HEK293 (cell line): Measurements from ENCODE around the gene ATOH1.

ENCODE experiments used
- CTCF ChIA-PET: fragments of 350-600 bp; formaldehyde crosslinking; extraction: SDS; loops from one replicate; lab custom pipeline; 2021; ENCODE audit warnings: antibody characterized with exemption; lab: Yijun Ruan, JAX
- POLR2A ChIA-PET: fragments of 300-600 bp; formaldehyde crosslinking; extraction: SDS; loops from one replicate; lab custom pipeline; 2020; ENCODE audit warnings: antibody characterized with exemption, inconsistent platforms; lab: Yijun Ruan, JAX
- H3K27ac ChIP-seq: fragments of 200-500 bp; sonication (Bioruptor generic); 2 replicates; pipeline ENCODE4 v1.5.1; 2014; ENCODE audit warnings: low read depth, low read length, control low read depth, inconsistent platforms; ENCODE audit errors: extremely low read depth
- H3K36me3 ChIP-seq, 2 experiments: fragments of 200-500 bp in 1 of 2; sonication (Bioruptor generic) in 1 of 2; 1 replicate in 1 of 2; 2 replicates in 1 of 2; pipeline ENCODE4 v1.5.1; 2014 to 2017; ENCODE audit warnings: inconsistent platforms in 2 of 2, low read length in 2 of 2; ENCODE audit not compliant: control insufficient read depth in 2 of 2, insufficient read depth in 1 of 2
- H3K4me1 ChIP-seq: fragments of 200-500 bp; sonication (Bioruptor generic); 2 replicates; pipeline ENCODE4 v1.5.1; 2014; ENCODE audit warnings: mild to moderate bottlenecking, low read length, inconsistent platforms; ENCODE audit not compliant: control insufficient read depth, insufficient read depth
- H3K4me3 ChIP-seq: 2 replicates; pipeline ENCODE4 v1.5.1; 2011; ENCODE audit warnings: low read depth, mild to moderate bottlenecking, control low read depth, low read length, moderate library complexity
- H3K9me3 ChIP-seq: fragments of 200-500 bp; sonication (Bioruptor generic); 2 replicates; pipeline ENCODE4 v1.5.1; 2014; ENCODE audit warnings: low read depth, low read length, inconsistent platforms; ENCODE audit not compliant: control insufficient read depth, insufficient read depth
- KLF10 ChIP-seq: fragments of 450-650 bp; IDR thresholded peaks from 2 replicates; pipeline ENCODE4 v1.5.1; 2018; ENCODE audit warnings: missing biosample characterization, mild to moderate bottlenecking, missing genetic modification characterization
- KLF16 ChIP-seq: fragments of 450-650 bp; formaldehyde crosslinking; IDR thresholded peaks from 2 replicates; pipeline ENCODE4 v1.5.1; 2017; ENCODE audit warnings: missing biosample characterization, missing genetic modification characterization
- MEIS1 ChIP-seq: sonication (generic); formaldehyde crosslinking; IDR thresholded peaks from 2 replicates; pipeline ENCODE4 v1.8.1; 2022; ENCODE audit warnings: missing genetic modification reagents, mild to moderate bottlenecking, borderline replicate concordance
- ZBTB48 ChIP-seq: fragments of 450-650 bp; formaldehyde crosslinking; IDR thresholded peaks from 2 replicates; pipeline ENCODE4 v1.5.1; 2016; ENCODE audit warnings: missing biosample characterization, missing genetic modification characterization
- ZFP3 ChIP-seq: fragments of 450-650 bp; formaldehyde crosslinking; IDR thresholded peaks from 2 replicates; pipeline ENCODE4 v1.5.1; 2016; ENCODE audit warnings: low read depth, missing biosample characterization, missing genetic modification characterization
- ZNF114 ChIP-seq: fragments of 450-650 bp; formaldehyde crosslinking; IDR thresholded peaks from 2 replicates; pipeline ENCODE4 v1.5.0; 2017; ENCODE audit warnings: missing biosample characterization, missing genetic modification characterization
- ZNF146 ChIP-seq: fragments of 450-650 bp; formaldehyde crosslinking; IDR thresholded peaks from 2 replicates; pipeline ENCODE4 v1.5.1; 2016; ENCODE audit warnings: missing biosample characterization, missing genetic modification characterization
- ZNF155 ChIP-seq: fragments of 450-650 bp; formaldehyde crosslinking; IDR thresholded peaks from 2 replicates; pipeline ENCODE4 v1.5.1; 2016; ENCODE audit warnings: missing biosample characterization, missing genetic modification characterization
- ZNF302 ChIP-seq: fragments of 450-650 bp; formaldehyde crosslinking; IDR thresholded peaks from 2 replicates; pipeline ENCODE4 v1.5.1; 2016; ENCODE audit warnings: missing biosample characterization, missing genetic modification characterization, low read depth
- ZNF426 ChIP-seq: fragments of 450-650 bp; formaldehyde crosslinking; IDR thresholded peaks from 2 replicates; pipeline ENCODE4 v1.5.1; 2017; ENCODE audit warnings: missing biosample characterization, missing genetic modification characterization, mild to moderate bottlenecking, inconsistent platforms, moderate library complexity
- ZNF473 ChIP-seq: fragments of 450-650 bp; formaldehyde crosslinking; IDR thresholded peaks from 2 replicates; pipeline ENCODE4 v1.5.1; 2017; ENCODE audit warnings: missing biosample characterization, missing genetic modification characterization
- ZNF555 ChIP-seq: fragments of 450-650 bp; formaldehyde crosslinking; conservative IDR thresholded peaks from 2 replicates; pipeline ENCODE4 v1.5.1; 2017; ENCODE audit warnings: missing biosample characterization, mild to moderate bottlenecking, missing genetic modification characterization, inconsistent platforms
- ZNF558 ChIP-seq: fragments of 450-650 bp; formaldehyde crosslinking; IDR thresholded peaks from 2 replicates; pipeline ENCODE4 v1.5.1; 2016; ENCODE audit warnings: missing biosample characterization, missing genetic modification characterization
- ZNF571 ChIP-seq: fragments of 450-650 bp; formaldehyde crosslinking; IDR thresholded peaks from 2 replicates; pipeline ENCODE4 v1.5.0; 2017; ENCODE audit warnings: missing biosample characterization, missing genetic modification characterization
- ZNF610 ChIP-seq: fragments of 450-650 bp; formaldehyde crosslinking; IDR thresholded peaks from 2 replicates; pipeline ENCODE4 v1.5.1; 2016; ENCODE audit warnings: missing biosample characterization, missing genetic modification characterization, borderline replicate concordance
- ZNF621 ChIP-seq: fragments of 450-650 bp; formaldehyde crosslinking; IDR thresholded peaks from 2 replicates; pipeline ENCODE4 v1.5.1; 2017; ENCODE audit warnings: missing biosample characterization, missing genetic modification characterization
- ZNF626 ChIP-seq: fragments of 450-650 bp; sonication (Bioruptor Pico); formaldehyde crosslinking; IDR thresholded peaks from 2 replicates; pipeline ENCODE4 v1.5.1; 2018; ENCODE audit warnings: missing biosample characterization, missing genetic modification characterization, inconsistent platforms
- ZNF629 ChIP-seq: fragments of 450-650 bp; formaldehyde crosslinking; IDR thresholded peaks from 2 replicates; pipeline ENCODE4 v1.5.1; 2017; ENCODE audit warnings: missing biosample characterization, missing genetic modification characterization
- ZSCAN30 ChIP-seq: fragments of 450-650 bp; IDR thresholded peaks from 2 replicates; pipeline ENCODE4 v1.5.1; 2018; ENCODE audit warnings: missing biosample characterization, mild to moderate bottlenecking, missing genetic modification characterization, moderate library complexity
- ZXDB ChIP-seq: fragments of 450-650 bp; formaldehyde crosslinking; IDR thresholded peaks from 2 replicates; pipeline ENCODE4 v1.5.1; 2016; ENCODE audit warnings: missing biosample characterization, missing genetic modification characterization
- TF ChIP-seq, protein P1 (sequence below): fragments of 450-650 bp; formaldehyde crosslinking; IDR thresholded peaks from 2 replicates; pipeline ENCODE4 v1.5.1; 2016; ENCODE audit warnings: missing biosample characterization, missing genetic modification characterization
- TF ChIP-seq, protein P2 (sequence below): fragments of 450-650 bp; formaldehyde crosslinking; IDR thresholded peaks from 2 replicates; pipeline ENCODE4 v1.5.1; 2016; ENCODE audit warnings: missing biosample characterization, missing genetic modification characterization
- TF ChIP-seq, protein P3 (sequence below): fragments of 450-650 bp; formaldehyde crosslinking; IDR thresholded peaks from 2 replicates; pipeline ENCODE4 v1.5.1; 2016; ENCODE audit warnings: missing biosample characterization, missing genetic modification characterization
- TF ChIP-seq, protein P4 (sequence below): fragments of 450-650 bp; formaldehyde crosslinking; IDR thresholded peaks from 2 replicates; pipeline ENCODE4 v1.5.1; 2016; ENCODE audit warnings: missing biosample characterization, missing genetic modification characterization

ATOH1 gene

DNA sequence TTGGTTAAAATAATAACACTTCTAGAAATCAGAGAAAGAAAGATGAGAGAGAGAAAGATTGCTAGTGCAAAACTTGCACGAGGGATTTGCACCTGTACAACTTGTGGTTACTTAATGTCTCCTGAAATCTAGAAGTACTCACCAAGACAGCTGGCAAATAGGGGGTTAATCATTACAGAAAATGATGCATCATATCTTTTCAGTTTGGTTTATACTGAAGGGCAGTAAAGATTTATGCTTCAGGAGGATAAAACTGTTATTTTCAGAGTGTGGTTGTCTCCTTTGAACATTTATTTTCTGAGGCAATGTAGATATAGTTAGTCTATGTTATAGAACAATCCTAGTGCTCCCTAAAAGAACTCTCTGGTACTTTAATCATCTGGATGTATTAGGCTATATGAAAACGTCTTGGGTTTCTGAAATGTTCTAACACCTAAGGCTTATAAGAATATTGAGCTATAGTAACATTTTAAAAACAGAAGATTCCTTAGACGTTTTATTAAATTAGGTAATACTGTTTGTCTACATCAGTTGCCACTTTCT lies 13.3 kb downstream of the ATOH1 start (continued):
- TF ChIP-seq ZBTB48 (tag by site-specific recombination) = no peak

DNA sequence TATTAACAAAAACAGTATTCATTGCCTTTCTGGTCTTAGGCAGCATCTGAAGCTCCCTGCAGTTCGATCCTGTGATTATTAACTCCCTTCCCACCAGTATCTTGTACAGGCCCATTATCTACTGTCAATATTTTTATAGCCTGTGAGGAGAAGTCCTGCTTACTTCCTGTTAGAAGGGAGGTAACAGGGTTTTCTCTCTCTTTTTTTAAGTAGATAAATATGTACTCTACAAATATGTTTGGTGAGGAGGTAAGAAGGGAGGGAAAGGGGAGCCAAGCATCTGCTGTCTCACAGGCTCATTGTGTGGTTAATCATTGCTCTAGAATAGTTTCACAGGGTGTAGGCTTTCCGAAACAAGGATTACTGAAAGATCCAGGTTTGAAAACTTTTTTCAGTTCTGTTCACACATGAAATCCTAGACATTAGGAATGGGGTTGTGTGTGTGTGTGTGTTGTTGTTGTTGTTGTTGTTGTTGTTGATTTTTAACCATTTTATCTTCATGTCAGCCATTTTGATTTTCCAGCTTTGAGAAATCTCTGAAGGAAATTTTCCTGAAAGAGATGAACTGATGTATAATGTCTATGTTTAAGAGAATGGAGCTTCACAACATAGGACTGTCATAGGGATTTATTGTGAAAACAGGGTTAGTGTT lies 14.2 kb downstream of the ATOH1 start:
- no peak overlapping the region for H3K27ac ChIP-seq
- TF ChIP-seq, protein P1, sequence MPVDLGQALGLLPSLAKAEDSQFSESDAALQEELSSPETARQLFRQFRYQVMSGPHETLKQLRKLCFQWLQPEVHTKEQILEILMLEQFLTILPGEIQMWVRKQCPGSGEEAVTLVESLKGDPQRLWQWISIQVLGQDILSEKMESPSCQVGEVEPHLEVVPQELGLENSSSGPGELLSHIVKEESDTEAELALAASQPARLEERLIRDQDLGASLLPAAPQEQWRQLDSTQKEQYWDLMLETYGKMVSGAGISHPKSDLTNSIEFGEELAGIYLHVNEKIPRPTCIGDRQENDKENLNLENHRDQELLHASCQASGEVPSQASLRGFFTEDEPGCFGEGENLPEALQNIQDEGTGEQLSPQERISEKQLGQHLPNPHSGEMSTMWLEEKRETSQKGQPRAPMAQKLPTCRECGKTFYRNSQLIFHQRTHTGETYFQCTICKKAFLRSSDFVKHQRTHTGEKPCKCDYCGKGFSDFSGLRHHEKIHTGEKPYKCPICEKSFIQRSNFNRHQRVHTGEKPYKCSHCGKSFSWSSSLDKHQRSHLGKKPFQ (tag by site-specific recombination) = no peak
- no peak for TF ChIP-seq ZNF558 (tag by site-specific recombination)
- no peak for TF ChIP-seq ZNF473
- no peak for TF ChIP-seq ZNF626 (tag by site-specific recombination)
- TF ChIP-seq ZNF146 (tag by site-specific recombination) = no peak
- TF ChIP-seq ZNF571 = no peak
- no peak for TF ChIP-seq ZNF155 (tag by site-specific recombination)
- no peak for TF ChIP-seq MEIS1 (CRISPR knock-in tag)
- H3K4me3 ChIP-seq = no peak overlapping the region
- H3K9me3 ChIP-seq = no peaks in the 10 kb centered on the region
- H3K36me3 ChIP-seq = no peaks in the 10 kb centered on the region
- ChIA-PET POLR2A (no interaction called here), CTCF (interaction anchor here (0.7 kb wide), 1 partner anchor 9 kb away, joined by 3 read pairs; no protein-coding TSS in a partner anchor)
- H3K4me1 ChIP-seq = no peaks in the 10 kb centered on the region

DNA sequence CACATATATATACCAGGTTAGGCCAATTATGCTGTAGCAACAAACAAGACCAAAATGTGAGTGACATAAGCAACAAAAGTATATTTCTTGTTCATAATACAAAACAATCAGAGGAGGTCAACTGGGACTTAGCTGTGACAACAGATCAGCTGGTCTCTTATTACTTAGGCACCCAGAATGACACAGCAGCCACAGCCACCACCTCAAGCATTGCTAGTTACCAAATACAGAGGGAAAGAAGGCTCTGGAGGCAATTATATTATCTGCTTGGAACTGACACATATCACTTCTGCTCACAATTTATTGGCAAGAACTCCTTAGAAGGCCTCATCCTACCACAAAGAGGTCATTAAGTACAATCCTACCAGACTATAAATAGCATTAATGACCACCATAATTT lies 15.2 kb downstream of the ATOH1 start:
- CTCF ChIA-PET = no interaction called here
- POLR2A ChIA-PET = no interaction called here

DNA sequence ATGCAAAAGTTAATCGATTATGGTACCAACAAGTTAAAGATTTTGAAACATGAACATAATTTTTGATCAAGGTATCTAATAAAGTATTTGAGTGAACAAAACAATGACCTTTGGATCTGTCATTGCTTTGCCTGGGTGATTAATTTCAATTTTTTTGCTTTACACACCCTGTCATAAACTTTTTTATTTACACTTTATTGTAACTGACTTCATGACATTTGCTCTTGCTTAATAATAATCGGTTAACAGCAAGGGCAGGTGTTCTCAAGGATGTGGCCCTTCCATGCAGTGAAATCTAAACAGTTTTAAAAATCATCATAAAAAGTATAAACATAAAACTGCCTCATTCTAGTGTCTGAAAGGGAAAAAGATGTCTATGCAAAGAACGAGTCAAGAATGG lies 24.1 kb downstream of the ATOH1 start:
- CTCF ChIA-PET = no interaction called here
- Histone ChIP-seq H3K9me3 (no peaks in the 10 kb centered on the region), H3K4me3 (no peak overlapping the region), H3K36me3 (no peaks in the 10 kb centered on the region), H3K27ac (no peak overlapping the region), H3K4me1 (no peaks in the 10 kb centered on the region)
- POLR2A ChIA-PET = no interaction called here
- no peak for TF ChIP-seq ZNF629 (tag by site-specific recombination)
- no peak for TF ChIP-seq KLF10
- no peak for TF ChIP-seq ZNF302 (tag by site-specific recombination)
- no peak for TF ChIP-seq ZNF621 (tag by site-specific recombination)
- no peak for TF ChIP-seq ZNF610 (tag by site-specific recombination)
- TF ChIP-seq ZFP3 (tag by site-specific recombination) = no peak
- no peak for TF ChIP-seq KLF16 (tag by site-specific recombination)
- TF ChIP-seq, protein P2, sequence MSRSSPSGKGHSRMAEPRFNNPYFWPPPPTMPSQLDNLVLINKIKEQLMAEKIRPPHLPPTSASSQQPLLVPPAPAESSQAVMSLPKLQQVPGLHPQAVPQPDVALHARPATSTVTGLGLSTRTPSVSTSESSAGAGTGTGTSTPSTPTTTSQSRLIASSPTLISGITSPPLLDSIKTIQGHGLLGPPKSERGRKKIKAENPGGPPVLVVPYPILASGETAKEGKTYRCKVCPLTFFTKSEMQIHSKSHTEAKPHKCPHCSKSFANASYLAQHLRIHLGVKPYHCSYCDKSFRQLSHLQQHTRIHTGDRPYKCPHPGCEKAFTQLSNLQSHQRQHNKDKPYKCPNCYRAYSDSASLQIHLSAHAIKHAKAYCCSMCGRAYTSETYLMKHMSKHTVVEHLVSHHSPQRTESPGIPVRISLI = no peak
- TF ChIP-seq, protein P3, sequence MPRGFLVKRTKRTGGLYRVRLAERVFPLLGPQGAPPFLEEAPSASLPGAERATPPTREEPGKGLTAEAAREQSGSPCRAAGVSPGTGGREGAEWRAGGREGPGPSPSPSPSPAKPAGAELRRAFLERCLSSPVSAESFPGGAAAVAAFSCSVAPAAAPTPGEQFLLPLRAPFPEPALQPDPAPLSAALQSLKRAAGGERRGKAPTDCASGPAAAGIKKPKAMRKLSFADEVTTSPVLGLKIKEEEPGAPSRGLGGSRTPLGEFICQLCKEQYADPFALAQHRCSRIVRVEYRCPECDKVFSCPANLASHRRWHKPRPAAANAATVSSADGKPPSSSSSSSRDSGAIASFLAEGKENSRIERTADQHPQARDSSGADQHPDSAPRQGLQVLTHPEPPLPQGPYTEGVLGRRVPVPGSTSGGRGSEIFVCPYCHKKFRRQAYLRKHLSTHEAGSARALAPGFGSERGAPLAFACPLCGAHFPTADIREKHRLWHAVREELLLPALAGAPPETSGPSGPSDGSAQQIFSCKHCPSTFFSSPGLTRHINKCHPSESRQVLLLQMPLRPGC = no peak
- TF ChIP-seq ZNF555 (tag by site-specific recombination) = no peak

More for the DNA sequence above, 15.2 kb downstream of the ATOH1 start:
- Histone ChIP-seq H3K4me3 (no peak overlapping the region), H3K27ac (no peak overlapping the region), H3K4me1 (no peaks in the 10 kb centered on the region)
- no peak for TF ChIP-seq ZXDB
- TF ChIP-seq ZNF426 = no peak
- TF ChIP-seq ZNF114 (tag by site-specific recombination) = no peak
- TF ChIP-seq, protein P4, sequence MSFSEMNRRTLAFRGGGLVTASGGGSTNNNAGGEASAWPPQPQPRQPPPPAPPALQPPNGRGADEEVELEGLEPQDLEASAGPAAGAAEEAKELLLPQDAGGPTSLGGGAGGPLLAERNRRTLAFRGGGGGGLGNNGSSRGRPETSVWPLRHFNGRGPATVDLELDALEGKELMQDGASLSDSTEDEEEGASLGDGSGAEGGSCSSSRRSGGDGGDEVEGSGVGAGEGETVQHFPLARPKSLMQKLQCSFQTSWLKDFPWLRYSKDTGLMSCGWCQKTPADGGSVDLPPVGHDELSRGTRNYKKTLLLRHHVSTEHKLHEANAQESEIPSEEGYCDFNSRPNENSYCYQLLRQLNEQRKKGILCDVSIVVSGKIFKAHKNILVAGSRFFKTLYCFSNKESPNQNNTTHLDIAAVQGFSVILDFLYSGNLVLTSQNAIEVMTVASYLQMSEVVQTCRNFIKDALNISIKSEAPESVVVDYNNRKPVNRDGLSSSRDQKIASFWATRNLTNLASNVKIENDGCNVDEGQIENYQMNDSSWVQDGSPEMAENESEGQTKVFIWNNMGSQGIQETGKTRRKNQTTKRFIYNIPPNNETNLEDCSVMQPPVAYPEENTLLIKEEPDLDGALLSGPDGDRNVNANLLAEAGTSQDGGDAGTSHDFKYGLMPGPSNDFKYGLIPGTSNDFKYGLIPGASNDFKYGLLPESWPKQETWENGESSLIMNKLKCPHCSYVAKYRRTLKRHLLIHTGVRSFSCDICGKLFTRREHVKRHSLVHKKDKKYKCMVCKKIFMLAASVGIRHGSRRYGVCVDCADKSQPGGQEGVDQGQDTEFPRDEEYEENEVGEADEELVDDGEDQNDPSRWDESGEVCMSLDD (tag by site-specific recombination) = no peak
- no peak for TF ChIP-seq ZSCAN30 (tag by site-specific recombination)
- TF ChIP-seq, all 188 proteins: peak for 0
- no peaks in the 10 kb centered on the region for H3K9me3 ChIP-seq
- no peaks in the 10 kb centered on the region for H3K36me3 ChIP-seq
